Measurements from ENCODE around the gene COX6B2.
A peak's percentile ranks its signal among the peaks of the same experiment; 100 is the strongest.
"Not testable (repeated sequence)": the region's sequence is repeated elsewhere in the genome, so short reads cannot be mapped to it uniquely, and the experiment has no call there.

The COX6B2 gene, protein sequence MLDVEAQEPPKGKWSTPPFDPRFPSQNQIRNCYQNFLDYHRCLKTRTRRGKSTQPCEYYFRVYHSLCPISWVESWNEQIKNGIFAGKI

DNA sequence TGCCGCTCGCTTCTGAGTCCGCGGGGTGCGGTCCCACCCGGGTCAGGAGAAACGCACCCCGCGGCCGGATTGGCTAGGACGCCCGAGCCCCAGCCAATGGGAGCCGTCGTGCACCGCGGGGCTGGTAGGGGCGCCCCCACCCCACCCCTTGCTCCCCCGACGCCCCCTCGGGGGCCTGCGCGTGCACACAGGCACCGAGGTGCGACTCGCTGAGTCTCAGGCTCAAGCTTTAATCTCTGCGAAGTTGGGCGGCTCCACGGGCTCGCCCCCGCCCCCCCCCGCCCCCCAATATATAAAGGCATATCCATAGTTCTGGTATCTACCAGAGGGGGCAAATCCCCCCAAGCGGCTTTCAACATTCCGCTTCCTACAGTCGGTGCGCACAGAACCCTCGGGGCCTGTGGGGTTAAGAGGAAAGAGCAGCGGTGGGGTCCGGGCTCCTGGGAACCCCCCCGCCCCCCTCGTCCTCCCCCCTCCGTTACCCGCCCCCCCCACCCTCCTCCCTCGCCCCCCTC, at the start of gene COX6B2:
Gene COX6B2, minus strand, starts transcription at position 22 of the 515 bp plus-strand sequence. CDS start 198 bp downstream, outside the sequence.
- DNase-seq (ENCODE audit: low read depth) = no peak

DNA sequence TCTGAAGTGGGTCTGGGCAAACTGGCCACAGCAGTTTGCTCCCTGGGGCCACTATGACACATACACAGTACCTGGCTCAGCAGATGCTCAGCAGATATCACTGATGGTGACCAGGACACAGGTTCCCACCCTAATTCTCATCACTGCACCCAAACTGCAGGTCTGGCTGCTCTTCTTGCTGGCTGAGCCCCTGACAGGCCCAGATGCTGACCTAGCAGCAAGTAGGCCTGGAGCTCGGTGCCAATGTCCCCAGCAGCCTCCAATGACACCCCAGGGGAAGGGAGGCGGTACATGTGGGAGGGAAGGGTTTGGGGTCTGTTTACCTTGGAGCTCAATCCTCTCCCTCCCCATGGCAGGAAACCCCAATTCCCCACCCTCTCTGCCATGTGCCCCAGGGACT, 48.0 kb upstream of the COX6B2 start:
- DNase-seq (ENCODE audit: low read depth) = no peak

DNA sequence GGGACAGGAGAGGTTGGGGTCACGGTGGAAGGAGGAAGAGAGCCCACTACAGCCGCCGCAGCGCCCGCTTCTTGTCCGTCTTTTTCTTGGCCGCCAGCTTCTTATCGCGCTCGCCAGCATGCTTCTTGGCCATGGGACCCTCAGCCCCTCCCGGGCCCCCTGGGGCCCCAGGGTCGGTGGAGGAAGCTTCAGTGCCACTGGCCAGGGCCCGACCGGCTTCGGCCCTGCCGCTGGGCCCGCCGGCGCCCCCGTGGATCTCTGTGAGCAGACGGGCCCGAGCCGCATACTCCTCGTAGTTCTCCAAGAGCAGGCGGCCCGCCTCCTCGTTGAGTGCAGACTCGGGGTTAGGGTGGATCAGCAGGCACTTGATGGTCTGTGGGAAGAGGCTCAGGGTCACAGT, 46.9 kb upstream of the COX6B2 start:
- DNase-seq (ENCODE audit: low read depth) = not testable (repeated sequence)

DNA sequence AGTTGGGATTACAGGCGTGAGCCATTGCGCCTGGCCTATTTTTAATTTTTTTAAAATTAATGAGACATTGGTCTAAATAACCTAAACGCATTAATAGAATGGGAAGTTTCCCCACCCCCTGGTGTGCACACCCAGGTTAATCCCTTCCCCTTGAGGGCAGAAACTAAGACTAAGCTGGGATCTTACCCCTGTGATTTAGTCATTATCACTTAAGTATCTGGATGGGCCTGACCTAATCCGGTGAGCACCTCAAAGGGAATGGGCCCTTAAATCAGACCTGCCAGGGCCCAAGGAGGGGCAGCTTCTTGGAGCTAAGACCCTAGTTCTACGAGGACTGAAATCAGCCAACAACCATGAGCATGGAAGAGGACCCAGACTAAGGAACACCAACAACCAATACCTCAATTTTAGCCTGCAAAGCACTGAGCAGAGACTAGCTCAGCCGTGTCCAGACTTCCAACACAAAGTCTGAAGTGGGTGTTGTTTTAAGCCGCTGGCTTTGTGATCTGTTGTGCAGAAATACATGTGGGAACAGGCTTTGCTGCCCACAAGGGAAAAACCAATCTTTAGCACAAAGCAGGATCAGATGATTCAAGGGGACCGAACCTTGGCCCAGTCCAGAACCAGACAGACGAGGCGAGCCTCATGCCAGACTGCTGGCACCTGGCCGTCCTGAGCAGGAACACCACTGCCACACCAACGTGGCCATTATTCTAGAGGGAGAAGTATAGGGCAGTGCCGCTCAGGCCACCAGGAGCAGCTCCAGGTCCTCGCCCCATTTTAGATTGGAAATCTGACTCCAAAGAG, 46.0 kb upstream of the COX6B2 start:
- DNase-seq (ENCODE audit: low read depth) = no peak

DNA sequence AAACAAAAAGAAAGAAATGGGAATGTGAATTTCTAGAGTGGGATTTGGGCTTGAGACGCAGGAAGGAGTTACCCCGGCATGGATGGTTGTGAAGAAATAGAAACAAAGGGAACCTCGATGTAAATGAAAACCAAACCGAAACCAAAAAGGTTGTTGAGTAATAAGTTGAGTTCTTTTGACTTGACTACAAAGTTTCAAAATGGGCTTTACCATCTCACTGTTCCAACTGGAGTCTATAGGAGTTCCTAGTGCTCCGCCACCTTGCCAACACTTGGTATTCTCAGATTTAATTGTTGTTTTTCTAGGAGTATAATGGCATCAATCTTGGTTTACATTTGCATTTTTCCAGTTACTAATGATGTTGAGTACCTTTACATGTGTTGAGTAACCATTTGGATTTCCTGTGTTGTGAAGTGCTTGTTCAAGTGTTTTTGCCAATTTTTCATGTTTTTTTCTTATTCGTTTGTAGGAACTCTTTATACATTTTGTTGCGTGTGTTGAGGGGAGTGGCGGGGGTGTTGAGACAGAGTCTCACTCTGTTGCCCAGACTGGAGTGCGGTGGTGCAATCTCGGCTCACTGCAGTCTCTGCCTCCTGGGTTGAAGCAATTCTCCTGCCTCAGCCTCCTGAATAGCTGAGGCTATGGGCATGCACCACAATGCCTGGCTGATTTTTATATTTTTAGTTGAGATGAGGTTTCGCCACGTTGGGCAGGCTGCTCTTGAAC, 43.8 kb upstream of the COX6B2 start:
- DNase-seq (ENCODE audit: low read depth) = no peak

DNA sequence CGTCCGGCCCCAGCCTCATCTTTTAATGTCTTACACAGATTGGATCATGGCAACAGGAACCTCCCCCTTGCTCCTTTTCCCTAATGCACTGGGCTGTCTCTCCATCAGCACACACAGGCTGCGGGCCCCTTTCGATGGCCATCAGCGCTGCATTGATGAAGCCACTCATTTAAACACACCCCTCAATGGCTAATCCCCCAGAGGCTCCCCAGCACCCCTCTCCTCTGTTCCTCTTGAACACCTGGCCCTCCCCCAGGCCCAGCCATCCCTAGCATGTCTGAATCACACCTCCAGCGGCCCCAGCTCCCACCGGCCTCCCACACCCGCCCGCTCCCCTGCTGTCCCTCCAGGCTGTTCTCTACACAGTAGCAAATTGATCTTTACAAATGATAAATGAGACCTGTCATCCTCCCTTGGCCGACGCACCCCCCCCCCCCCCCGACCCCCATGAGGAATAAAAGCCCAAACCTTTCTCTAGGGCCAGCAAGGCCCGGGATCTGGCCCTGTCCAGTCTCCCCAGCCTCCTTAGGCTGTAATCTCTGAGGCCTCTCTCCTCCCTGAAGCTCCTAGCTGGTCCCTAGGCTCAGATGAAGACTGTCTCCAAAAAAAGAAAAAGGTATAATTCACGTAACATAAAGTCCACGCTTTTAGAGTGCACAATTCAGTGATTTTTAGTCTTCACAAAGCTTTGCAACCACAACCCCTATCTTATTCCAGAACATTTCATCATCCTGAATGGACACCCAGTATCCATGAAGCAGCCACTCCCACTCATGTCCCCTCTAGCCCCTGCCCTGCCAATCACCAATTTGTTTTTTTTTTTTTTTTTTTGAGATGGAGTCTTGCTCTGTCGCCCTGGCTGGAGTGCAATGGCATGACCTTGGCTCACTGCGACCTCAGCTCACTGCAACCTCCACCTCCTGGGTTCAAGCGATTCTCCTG, 38.6 kb upstream of the COX6B2 start:
- no peak for DNase-seq (ENCODE audit: low read depth)

DNA sequence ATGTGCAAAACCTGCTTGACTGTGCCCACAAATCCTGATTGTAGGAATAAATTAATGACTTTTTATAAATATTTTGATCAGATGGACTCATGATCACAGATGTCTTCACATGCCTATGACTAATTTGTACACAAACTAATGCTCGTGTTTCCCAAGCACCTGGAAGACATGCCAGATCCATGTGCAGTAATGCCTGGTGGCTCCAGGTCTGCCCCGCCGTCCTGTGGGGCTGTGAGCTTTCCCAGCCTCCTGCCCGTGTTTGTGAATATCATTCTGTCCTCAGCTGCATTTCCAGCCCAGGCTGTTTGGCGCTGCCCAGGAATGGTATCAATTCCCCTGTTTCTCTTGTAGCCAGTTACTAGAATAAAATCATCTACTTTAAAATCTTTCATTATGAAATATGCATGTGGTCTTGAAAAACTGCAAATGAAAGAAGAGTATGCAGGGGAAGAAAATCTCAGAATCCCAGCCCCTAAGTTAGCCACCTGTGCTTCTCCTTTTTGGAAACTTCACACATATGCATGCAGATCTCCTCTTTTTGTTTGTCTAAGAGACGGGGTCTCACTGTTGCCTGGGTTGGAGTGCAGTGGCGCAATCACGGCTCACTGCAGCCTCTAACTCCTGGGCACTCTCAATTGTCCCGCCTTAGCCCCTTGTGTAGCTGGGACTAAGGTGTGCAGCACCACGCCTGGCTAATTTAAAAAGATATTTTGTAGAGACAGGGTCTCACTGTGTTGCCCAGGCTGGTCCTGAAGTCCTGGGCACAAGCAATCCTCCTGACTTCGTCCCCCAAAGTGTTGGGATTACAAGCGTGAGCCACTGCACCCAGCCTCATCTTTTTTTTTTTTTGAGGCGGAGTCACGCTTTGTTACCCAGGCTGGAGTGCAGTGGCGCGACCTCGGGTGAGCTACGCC, 37.4 kb upstream of the COX6B2 start:
- no peak for DNase-seq (ENCODE audit: low read depth)

DNA sequence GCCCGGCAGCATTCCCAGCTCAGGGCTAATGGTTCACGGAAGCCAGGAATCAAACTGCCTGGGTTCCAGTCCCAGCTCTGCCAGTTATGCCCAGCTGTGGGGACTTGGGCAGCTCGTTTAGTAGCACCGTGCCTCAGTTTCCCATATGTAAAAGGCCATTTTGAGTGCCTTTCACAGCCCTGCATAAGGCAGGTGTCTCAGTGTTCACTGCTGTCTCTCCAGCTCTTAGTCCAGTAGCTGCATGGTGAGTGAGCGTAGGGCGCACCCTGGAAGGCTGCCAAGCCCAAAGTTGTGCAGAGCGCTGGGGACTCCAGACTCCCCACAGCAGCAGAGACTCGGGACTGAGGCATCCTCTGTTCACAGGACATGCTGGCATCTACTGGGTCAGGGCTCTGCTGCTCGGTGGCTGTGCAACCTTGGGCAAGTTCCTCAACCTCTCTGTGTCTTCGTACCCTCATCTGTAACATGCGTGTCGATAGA, 36.7 kb upstream of the COX6B2 start:
- DNase-seq (ENCODE audit: low read depth) = no peak

DNA sequence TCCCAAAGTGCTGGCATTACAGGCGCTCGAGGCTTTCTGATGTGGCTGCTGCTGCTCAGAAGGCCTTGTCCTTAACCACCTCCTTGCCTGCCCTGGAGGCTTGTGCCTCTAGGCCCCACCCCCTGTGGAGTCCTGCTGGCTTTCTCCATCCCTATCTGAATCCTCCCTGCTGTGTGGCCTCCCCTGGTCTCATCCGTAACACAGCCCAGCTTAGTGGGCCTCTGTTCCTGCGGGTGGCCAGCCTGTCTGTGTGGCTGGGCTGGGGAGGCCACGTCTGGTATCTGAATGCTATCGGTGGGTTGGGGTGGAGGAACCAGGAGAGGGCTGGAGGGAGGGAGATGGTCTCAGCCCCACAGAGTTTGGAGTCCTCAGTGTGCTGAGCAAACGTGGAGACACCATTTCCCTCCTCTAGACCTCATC, 36.0 kb upstream of the COX6B2 start:
- DNase-seq (ENCODE audit: low read depth) = no peak

DNA sequence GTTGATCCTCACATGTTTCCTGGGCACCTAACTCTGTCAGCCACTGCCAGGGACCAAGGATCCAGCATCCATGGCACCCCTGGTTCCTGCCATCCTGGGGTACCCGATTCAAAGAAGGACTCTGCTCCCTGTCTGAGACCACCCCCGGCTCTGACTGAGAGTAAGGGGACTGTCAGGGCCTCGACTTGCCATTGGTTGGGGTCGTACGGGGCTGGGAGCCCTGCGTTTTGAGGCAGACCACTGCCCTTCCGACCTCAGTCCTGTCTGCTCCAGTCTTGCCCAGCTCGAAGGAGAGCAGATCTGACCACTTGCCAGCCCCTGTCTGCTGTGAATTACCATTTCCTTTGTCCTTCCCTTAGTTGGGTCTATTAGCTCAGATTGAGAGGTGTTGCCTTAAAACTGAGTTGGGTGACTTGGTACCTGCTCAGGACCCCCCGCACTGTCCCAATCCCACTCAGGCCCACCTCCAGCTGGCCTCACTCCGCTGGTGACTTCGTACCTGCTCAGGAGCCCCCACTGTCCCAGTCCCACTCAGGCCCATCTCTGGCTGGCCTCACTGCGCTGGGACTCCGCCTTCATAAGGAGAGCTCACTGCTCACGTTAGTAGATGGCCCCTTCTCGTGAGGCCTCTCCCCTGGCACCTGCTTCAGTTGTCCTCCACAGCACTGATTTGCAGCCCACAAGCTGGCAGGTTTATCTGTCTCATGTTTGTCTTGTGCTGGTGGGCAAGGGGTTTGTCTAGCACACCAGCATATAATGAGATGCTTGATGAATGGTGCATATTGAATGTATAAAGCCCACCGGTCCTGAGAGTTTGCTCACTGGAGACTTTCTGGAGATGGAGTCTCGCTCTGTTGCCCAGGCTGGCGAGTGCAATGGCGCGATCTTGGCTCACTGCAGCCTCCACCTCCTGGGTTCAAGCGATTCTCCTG, 35.1 kb upstream of the COX6B2 start:
- DNase-seq (ENCODE audit: low read depth) = no peak

DNA sequence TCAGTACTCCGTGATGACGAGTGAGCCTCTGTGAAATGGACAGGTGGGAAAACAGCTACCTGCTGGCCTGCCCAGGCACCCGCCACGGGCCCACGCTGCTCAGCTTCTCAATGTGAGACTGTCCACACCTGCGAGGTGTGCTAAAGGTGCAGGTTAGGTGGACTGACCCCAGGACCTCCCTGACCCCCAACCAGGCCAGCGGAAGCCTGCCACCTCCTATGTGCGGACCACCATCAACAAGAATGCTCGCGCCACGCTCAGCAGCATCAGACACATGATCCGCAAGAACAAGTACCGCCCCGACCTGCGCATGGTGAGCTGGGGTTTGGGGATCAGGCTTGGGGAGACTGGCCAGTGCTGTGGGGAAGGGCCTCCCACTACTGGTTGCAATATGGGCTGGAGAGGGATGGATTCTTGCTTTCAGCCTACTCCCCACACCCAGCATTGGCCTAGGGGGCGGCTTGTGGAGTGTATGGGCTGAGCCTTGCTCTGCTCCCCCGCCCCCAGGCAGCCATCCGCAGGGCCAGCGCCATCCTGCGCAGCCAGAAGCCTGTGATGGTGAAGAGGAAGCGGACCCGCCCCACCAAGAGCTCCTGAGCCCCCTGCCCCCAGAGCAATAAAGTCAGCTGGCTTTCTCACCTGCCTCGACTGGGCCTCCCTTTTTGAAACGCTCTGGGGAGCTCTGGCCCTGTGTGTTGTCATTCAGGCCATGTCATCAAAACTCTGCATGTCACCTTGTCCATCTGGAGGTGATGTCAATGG, 33.4 kb upstream of the COX6B2 start:
- no peak for DNase-seq (ENCODE audit: low read depth)

DNA sequence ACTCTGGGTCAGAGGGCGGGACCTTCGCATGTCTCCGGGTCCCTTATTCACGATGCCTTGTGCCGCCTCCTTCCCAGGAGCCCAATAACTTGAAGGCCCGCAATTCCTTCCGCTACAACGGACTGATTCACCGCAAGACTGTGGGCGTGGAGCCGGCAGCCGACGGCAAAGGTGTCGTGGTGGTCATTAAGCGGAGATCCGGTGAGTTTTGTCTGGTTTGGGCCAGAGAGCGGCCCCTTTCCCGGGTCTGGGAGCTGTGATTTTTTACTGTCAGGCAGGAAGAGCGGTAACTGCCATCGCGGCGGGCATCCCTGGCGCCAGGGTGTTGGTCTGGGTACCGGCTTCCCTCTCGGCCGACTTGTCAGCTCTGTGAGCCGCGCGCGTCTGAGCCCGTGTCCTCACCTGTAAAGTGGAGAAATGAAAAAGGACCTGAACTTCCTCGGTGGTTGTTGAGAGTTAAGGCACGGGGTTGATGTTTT, 32.0 kb upstream of the COX6B2 start:
- DNase-seq (ENCODE audit: low read depth) = no peak

DNA sequence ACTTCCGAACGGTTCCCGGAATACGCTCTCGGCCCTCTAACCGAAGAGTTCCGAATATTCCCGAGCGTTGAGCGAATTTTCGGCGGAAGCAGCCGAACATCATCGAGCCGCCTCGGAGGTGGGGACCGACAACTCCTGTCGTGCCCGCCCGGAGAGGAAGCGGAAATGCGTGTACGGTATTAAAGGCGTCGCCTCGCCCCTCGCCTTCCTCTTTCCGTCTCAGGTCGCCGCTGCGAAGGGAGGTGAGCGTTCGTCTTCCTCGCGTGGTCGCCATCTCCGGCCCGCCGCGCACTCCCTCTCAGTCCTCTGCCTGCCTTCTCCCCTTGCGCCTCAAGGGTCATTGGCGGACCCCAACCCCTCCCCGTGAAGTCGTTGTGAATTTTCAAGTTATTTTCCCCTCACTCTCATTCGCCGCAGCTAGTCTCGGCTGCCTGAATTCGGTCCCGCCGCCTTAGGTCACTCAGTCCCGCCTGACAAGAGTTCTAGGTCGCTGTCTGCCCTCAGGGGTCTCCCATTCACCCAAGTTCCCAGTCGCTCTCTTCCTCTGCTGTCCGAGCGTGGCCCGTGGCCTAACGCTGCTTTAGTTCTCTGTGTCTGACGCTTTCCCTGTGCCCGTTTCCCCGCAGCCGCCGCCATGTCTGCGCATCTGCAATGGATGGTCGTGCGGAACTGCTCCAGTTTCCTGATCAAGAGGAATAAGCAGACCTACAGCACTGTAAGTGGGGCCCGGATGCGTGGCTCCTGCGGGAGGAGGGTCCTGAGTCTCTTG, 31.4 kb upstream of the COX6B2 start, which contains the start of gene RPL28:
Gene RPL28, plus strand, starts transcription at position 209 of the 769 bp plus-strand sequence. Its CDS starts 426 bp downstream, at position 635.
- peak; percentile 90 for DNase-seq (ENCODE audit: low read depth)

DNA sequence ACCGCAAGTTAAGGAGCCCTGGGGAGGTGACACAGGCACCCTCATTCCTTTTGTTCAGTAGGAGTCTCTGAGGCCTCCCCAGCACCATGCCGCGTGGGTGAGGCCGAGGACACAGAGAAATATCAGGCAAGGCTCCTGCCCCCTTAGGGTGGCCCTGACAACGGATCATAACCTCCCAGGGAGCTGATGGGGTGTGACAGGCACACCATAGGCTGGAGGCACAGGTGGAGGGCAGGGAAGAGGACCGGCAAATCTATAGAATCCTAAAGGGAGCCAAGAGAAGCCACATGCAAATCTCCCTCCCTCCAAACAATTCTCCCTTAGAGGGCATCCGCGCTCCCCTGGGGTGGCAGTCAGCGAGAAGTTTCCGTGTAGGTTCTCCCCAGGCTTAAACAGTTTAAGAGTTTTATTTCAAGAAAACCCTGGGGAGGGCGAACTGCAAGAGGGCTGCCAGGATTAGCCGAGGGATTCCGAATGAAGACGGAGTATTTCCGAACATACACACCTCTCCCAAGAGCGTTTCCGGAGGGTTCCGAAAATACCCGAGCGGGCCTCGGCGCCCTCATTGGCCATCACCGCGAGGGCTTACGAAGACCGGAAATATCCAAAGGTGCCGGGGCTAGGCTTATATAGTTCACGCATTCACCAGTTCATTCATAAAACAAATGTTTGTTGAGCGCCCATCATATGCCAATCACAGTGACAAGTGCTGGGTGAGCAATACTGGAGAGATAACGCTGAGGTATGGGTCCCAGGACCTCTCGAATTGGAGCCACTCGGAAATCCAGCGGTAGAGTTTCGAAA, 30.6 kb upstream of the COX6B2 start:
- DNase-seq (ENCODE audit: low read depth) = peak; percentile 77

DNA sequence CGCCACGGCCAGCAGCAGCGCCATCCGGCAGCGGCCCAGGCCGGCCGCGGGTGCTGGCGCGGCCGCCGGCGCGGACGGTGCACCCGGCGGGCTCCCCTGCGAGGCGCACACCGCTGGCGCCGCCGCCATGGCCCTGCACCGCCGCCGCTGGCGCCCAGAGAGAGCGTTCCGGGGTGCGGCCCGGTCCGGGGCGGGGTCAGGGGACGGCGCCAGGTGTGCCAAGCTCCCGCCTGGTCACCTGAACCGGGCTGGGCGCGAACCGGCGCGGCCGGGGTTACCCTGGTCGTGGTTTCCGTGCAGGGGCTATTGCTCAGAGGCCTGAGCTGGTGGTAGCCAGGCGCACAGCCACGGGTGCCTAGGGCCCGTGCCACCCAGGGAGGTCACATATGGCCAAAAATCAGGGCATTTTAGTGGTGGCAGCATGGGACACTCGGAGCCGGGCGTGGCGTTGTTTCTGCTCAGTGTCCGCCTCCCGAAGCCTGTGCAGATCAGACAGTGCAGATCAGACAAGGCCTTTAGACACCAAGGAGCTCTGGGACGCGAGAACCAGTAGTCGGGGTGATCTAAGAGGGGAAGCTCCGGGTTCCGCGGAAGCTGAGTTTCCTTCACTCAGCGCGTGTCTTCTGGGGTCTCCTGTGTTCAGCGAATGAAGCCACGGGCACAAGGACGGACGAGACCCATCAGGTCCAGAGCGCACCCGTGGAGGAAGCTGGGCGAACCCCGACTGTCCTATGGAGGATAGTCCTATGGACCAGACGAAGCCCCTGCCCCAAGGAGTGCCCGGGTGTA, 29.8 kb upstream of the COX6B2 start, which contains the start of gene TMEM238:
Gene TMEM238, minus strand, starts transcription at position 162 of the 789 bp plus-strand sequence. Its CDS starts 33 bp downstream, at position 129.
- no peak for DNase-seq (ENCODE audit: low read depth)

Data from stimulated activated CD8-positive, alpha-beta memory T cell treated with anti-CD3 and anti-CD28 coated beads, Interleukin-15, amount 100 ng/mL, for 24 hours (primary cell).